Prostate gland (tissue), 2 donors: ENCODE data around the gene HS6ST2.

Experiments
- POLR2A ChIP-seq: fragments of 450-650 bp; IDR thresholded peaks from one replicate; pipeline ENCODE4 v1.6.1; 2016; ENCODE audit warnings: antibody characterized with exemption, mild to moderate bottlenecking
- POLR2AphosphoS5 ChIP-seq: sonication (generic); formaldehyde crosslinking; IDR thresholded peaks from one replicate; pipeline ENCODE4 v1.6.1; 2017; ENCODE audit warnings: antibody characterized with exemption
- TF ChIP-seq, protein P1 (sequence below), 4 experiments: fragments of 200-600 bp in 2 of 4; fragments of 450-650 bp in 2 of 4; sonication (generic) in 2 of 4; IDR thresholded peaks; 1 replicate in 3 of 4; 2 replicates in 1 of 4; pipeline ENCODE4 v1.5.1; 2016 to 2019; ENCODE audit warnings: antibody characterized with exemption in 4 of 4, mild to moderate bottlenecking in 2 of 4, moderate library complexity in 2 of 4

DNA sequence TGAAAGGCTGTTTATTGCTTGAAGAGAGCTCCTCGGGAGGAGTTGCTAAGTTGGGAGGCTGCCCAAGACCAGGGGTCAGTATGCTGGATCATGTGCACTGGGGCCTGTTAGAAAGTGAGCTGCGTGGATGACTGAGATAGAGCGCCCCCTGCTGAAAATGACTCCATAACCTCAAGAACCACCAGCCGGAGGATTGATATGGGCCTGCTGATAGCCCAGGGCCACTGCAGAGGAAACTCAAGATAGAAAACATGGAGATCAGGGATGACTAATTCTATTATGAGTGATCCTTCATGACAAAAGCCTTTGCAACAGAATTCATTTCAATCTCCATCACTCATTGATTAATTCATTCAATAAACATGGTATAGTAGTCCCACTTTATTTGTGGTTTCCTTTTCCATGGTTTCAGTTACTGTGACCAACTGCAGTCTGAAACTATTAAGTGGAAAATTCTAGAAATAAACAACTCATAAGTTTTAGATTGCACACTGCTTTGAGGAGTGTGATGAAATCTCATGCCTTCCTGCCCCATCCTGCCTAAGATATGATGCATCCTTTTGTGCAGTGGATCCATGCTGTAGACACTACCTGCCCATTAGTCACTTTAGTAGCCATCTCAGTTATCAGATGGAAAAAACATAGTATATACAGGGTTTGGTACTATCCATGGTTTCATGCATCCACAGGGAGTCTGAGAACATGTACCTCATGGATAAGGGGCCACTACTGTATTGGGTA lies 342.9 kb downstream of the HS6ST2 start:
- TF ChIP-seq, protein P1, sequence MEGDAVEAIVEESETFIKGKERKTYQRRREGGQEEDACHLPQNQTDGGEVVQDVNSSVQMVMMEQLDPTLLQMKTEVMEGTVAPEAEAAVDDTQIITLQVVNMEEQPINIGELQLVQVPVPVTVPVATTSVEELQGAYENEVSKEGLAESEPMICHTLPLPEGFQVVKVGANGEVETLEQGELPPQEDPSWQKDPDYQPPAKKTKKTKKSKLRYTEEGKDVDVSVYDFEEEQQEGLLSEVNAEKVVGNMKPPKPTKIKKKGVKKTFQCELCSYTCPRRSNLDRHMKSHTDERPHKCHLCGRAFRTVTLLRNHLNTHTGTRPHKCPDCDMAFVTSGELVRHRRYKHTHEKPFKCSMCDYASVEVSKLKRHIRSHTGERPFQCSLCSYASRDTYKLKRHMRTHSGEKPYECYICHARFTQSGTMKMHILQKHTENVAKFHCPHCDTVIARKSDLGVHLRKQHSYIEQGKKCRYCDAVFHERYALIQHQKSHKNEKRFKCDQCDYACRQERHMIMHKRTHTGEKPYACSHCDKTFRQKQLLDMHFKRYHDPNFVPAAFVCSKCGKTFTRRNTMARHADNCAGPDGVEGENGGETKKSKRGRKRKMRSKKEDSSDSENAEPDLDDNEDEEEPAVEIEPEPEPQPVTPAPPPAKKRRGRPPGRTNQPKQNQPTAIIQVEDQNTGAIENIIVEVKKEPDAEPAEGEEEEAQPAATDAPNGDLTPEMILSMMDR (IDR thresholded peaks at IDR 0.05) = peak in 2 of 4 experiments; percentile 8 to 38
- no peak for TF ChIP-seq POLR2A
- no peak for TF ChIP-seq POLR2AphosphoS5
